GM19372 (cell line): ENCODE results near the gene SPAG5.

ENCODE experiments used
- ATAC-seq: cut with Tn5 transposase; IDR thresholded peaks from one replicate; pipeline ENCODE4 v1.9.1; 2021; ENCODE audit warnings: mild to moderate bottlenecking, low read depth, moderate library complexity; ENCODE audit not compliant: unreplicated experiment

Gene SPAG5

GRCh38 chr17:28598799-28599310 is at the start of gene SPAG5:
Gene SPAG5 (minus strand): TSS chr17:28599025. CDS start chr17:28598946, 79 bp downstream.
- peak; percentile 83 for ATAC-seq

- ATAC-seq = no peak
Observed at GRCh38 chr17:28646039-28646754, 47.4 kb upstream of the SPAG5 start.

- no peak for ATAC-seq
Observed at GRCh38 chr17:28645576-28645939, 46.7 kb upstream of the SPAG5 start.

GRCh38 chr17:28644787-28645575 is 46.2 kb upstream of the SPAG5 start, which contains the start of gene BLTP2:
Gene BLTP2 (minus strand): TSS chr17:28645158. CDS start chr17:28645056, 102 bp downstream.
- peak; percentile 89 for ATAC-seq

GRCh38 chr17:28643983-28644786 is 45.4 kb upstream of the SPAG5 start:
- no peak for ATAC-seq

GRCh38 chr17:28641579-28641978 is 42.8 kb upstream of the SPAG5 start:
- ATAC-seq = no peak

- ATAC-seq = no peak
Observed at GRCh38 chr17:28635506-28635905, 36.7 kb upstream of the SPAG5 start.

- ATAC-seq = no peak
Observed at GRCh38 chr17:28634206-28634865, 35.5 kb upstream of the SPAG5 start.

- no peak for ATAC-seq
Observed at GRCh38 chr17:28626818-28627217, 28.0 kb upstream of the SPAG5 start.

GRCh38 chr17:28624148-28624547 is 25.3 kb upstream of the SPAG5 start:
- ATAC-seq = no peak

- ATAC-seq = no peak
Observed at GRCh38 chr17:28623696-28624095, 24.9 kb upstream of the SPAG5 start.

GRCh38 chr17:28622186-28622585 is 23.4 kb upstream of the SPAG5 start:
- no peak for ATAC-seq

- no peak for ATAC-seq
Observed at GRCh38 chr17:28620010-28620409, 21.2 kb upstream of the SPAG5 start.

- ATAC-seq = no peak
Observed at GRCh38 chr17:28618464-28618863, 19.6 kb upstream of the SPAG5 start.

- ATAC-seq = no peak
Observed at GRCh38 chr17:28616281-28616680, 17.5 kb upstream of the SPAG5 start.

GRCh38 chr17:28615260-28615940 is 16.6 kb upstream of the SPAG5 start:
- ATAC-seq = no peak

GRCh38 chr17:28613931-28614381 is 15.1 kb upstream of the SPAG5 start, which contains the start of gene RSKR:
Gene RSKR (minus strand): TSS chr17:28614185. CDS start chr17:28614161, 24 bp downstream.
- no peak for ATAC-seq

GRCh38 chr17:28612936-28613872 is 14.4 kb upstream of the SPAG5 start:
- ATAC-seq = no peak
